Thyroid gland (tissue), 4 donors: Measurements from ENCODE around the gene ESPN. TPM values are rescaled to one million over a fixed set of nuclear protein-coding genes. Genes with fewer than 3 reads are reported as not detected.

ENCODE experiments used
- DNase-seq, 2 donors: peaks; one replicate each; pipeline ENCODE4 v3.0.0-alpha.2; 2019
- H3K27ac ChIP-seq, 3 donors: fragments of 200-600 bp; sonication (generic); 1 replicate in 2 of 3; 2 replicates in 1 of 3; pipeline ENCODE4 v1.5.1; 2016 to 2019; ENCODE audit warnings: mild to moderate bottlenecking in 1 of 3, moderate library complexity in 1 of 3
- H3K27me3 ChIP-seq: fragments of 200-600 bp; sonication (generic); one replicate; pipeline ENCODE4 v1.5.1; 2019
- H3K36me3 ChIP-seq, 2 donors: fragments of 200-600 bp; sonication (generic); one replicate each; pipeline ENCODE4 v1.5.1; 2016 to 2019
- H3K4me1 ChIP-seq, 2 donors: fragments of 200-600 bp; sonication (generic); one replicate each; pipeline ENCODE4 v1.5.1; 2017 to 2019
- H3K4me3 ChIP-seq, 3 donors: fragments of 200-600 bp; sonication (generic); replicated peaks in 1 of 3; 1 replicate in 2 of 3; 2 replicates in 1 of 3; pipeline ENCODE4 v1.5.1; 2016; ENCODE audit warnings: mild to moderate bottlenecking in 1 of 3
- H3K9me3 ChIP-seq: fragments of 200-600 bp; sonication (generic); one replicate; pipeline ENCODE4 v1.5.1; 2017
- CTCF ChIP-seq, 6 experiments: fragments of 200-600 bp in 3 of 6; fragments of 450-650 bp in 3 of 6; sonication (generic) in 3 of 6; IDR thresholded peaks; one replicate each; pipeline ENCODE4 v1.5.1; 2016 to 2019; ENCODE audit warnings: antibody characterized with exemption in 6 of 6, mild to moderate bottlenecking in 2 of 6, inconsistent platforms in 1 of 6, moderate library complexity in 1 of 6
- POLR2A ChIP-seq, 2 donors: fragments of 450-650 bp; IDR thresholded peaks; one replicate each; pipeline ENCODE4 v1.6.1; 2017; ENCODE audit warnings: antibody characterized with exemption in 2 of 2, mild to moderate bottlenecking in 2 of 2, moderate library complexity in 1 of 2
- WGBS, 2 donors: methylation state at CpG; one replicate each; pipeline ENCODE4 v1.1.5; 2017; 5-methylcytosine and 5-hydroxymethylcytosine counted together
- intact Hi-C: fragments of 100-400 bp; cut with DNase I; formaldehyde crosslinking; loops from one replicate; pipeline ENCODE4 v1.15.1; 2023
- total RNA-seq, 4 donors: library from RNA; depleted of rRNA; stranded (reverse); fragments of >200 nt; gene quantifications; one replicate each; pipeline ENCODE4 v1.2.3, GENCODE V29; 2016

The ESPN gene
- total RNA-seq, 4 donors from 2014 or later: 0.67 to 5.2 TPM; not detected in 2

DNA sequence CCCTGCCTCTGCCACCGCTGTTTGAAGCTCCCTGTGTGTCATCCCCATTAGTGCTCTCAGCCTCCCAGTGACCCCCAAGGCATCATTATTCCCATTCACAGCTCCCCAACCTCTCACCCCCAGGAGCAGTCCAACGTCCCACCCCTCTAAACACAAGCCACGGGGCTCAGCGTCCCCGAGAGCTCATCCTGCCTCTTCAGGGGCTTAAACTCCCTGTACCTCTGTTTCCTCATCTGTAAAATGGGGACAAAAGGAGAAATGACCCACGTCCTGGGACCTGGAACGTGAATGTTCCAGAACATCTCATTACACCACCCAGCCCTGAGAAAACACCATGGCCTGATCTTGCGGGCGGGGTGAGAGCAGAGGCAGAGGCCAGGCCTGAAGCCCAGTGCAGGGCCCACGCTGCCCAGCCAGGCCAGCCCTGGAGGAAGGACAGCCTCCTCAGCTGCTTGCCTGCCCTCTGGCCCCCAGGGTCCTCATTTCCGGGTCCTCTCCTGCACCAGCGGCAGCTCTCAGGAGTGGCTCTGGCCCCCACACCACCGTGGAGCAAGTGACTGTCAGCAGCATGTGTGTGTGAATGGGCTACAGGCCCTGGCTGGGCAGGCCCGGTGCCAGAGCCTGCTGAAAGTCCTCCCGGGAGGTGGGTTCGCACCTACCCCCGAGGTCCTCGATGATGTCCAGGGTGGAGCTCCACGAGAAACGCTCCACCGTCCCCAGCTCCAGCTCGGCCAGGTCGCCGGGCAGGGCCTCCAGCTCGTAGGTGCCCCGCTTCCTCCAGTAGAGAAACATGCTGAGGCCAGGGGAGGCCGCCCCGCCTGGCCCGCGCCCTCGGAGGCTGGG lies 81.0 kb downstream of the ESPN start:
- TF ChIP-seq POLR2A (IDR thresholded peaks at IDR 0.05): no peak
- no peak for TF ChIP-seq CTCF (IDR thresholded peaks at IDR 0.05)
- H3K9me3 ChIP-seq: no peaks in the 10 kb centered on the region
- no peak overlapping the region for H3K4me3 ChIP-seq
- intact Hi-C loops: no loop called here
- H3K27ac ChIP-seq: no peak overlapping the region
- H3K4me1 ChIP-seq: peaks cover 0 to 20% of the 10 kb centered on the region in 2 donors
- no peaks in the 10 kb centered on the region for H3K36me3 ChIP-seq
- H3K27me3 ChIP-seq: no peaks in the 10 kb centered on the region
- 86 to 89% methylated on average over 13 to 19 of the region's 31 CpGs for WGBS, 2 donors
- DNase-seq: no peak

DNA sequence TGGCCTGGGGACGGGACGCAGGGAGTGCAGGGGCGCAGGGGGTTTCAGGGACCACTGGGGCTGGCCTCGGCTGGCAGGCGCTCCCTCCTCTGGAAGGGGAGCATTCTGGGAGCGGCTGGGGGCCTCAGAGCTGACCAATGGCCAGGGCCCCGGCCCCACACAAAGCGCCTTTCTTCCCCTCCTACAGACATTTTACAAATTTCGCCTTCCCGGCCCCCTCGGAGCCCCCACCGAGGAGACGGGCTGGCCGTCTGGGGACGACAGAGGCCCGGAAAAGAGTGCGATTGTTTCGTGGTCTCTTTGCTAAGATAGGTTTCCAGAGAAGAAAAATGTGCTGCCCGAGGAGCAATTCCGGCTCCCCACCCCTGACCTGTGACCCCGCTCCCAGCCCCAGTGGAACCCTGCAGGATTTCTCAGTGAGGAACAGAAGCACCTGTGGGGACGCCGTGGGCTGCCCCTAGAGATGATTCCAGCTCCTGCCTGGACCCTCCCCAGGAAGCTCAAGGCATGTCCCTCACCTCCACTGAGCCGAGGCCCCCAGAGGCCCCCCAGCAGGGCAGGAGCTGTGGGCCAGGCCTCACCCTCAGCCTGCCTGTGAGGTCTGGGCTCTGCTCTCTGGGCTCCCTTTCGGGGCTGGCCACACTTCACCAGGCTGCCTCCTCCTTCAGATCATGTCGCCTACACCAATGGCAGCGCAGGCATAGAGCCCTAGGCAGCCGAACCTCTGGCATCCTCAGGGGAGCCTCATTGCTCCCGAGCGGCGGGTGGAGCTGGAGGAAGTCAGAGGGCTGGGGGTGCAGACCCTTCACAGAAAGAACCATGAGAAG lies 81.8 kb downstream of the ESPN start:
- no peak overlapping the region for H3K4me3 ChIP-seq
- no peak overlapping the region for H3K27ac ChIP-seq
- H3K27me3 ChIP-seq: no peaks in the 10 kb centered on the region
- TF ChIP-seq POLR2A (IDR thresholded peaks at IDR 0.05) (no peak), CTCF (IDR thresholded peaks at IDR 0.05) (no peak)
- DNase-seq: no peak
- peaks cover 0 to 14% of the 10 kb centered on the region in 2 donors for H3K4me1 ChIP-seq
- intact Hi-C loops: no loop called here
- 73 to 83% methylated on average over 21 to 27 of the region's 31 CpGs for WGBS, 2 donors
- H3K9me3 ChIP-seq: no peaks in the 10 kb centered on the region
- H3K36me3 ChIP-seq: no peaks in the 10 kb centered on the region

- Histone ChIP-seq H3K27ac (no peak overlapping the region), H3K4me1 (peaks cover 0 to 9% of the 10 kb centered on the region in 2 donors), H3K4me3 (no peak overlapping the region), H3K9me3 (no peaks in the 10 kb centered on the region), H3K36me3 (no peaks in the 10 kb centered on the region), H3K27me3 (no peaks in the 10 kb centered on the region)
- WGBS, 2 donors: 74 to 95% methylated on average over 7 of the region's 7 CpGs
- intact Hi-C loops: no loop called here
- DNase-seq: no peak
- no peak for TF ChIP-seq POLR2A (IDR thresholded peaks at IDR 0.05)
- TF ChIP-seq CTCF (IDR thresholded peaks at IDR 0.05): no peak
These were observed 82.5 kb downstream of the ESPN start for GRCh38 chr1:6507037-6507428.

- Histone ChIP-seq H3K4me3 (no peak overlapping the region), H3K4me1 (peaks cover 0 to 4% of the 10 kb centered on the region in 2 donors), H3K27ac (no peak overlapping the region), H3K36me3 (no peaks in the 10 kb centered on the region), H3K9me3 (no peaks in the 10 kb centered on the region), H3K27me3 (no peaks in the 10 kb centered on the region)
- WGBS, 2 donors: 79 to 91% methylated on average over 8 to 11 of the region's 12 CpGs
- intact Hi-C loops: no loop called here
- TF ChIP-seq POLR2A (IDR thresholded peaks at IDR 0.05) (no peak), CTCF (IDR thresholded peaks at IDR 0.05) (no peak)
- DNase-seq: no peak
These were observed 82.9 kb downstream of the ESPN start for GRCh38 chr1:6507461-6507911.
